ENCODE results near the gene MAN2A2. TPM values are rescaled to one million over a fixed set of nuclear protein-coding genes. Genes with fewer than 3 reads are reported as not detected.

Gene MAN2A2
- total and polyA plus RNA-seq, 9 of the 15 experiments (the other 6 are each of a cell fraction or from before 2014, with no cell fraction given): 7.3 to 151 (median 43.4) TPM

DNA sequence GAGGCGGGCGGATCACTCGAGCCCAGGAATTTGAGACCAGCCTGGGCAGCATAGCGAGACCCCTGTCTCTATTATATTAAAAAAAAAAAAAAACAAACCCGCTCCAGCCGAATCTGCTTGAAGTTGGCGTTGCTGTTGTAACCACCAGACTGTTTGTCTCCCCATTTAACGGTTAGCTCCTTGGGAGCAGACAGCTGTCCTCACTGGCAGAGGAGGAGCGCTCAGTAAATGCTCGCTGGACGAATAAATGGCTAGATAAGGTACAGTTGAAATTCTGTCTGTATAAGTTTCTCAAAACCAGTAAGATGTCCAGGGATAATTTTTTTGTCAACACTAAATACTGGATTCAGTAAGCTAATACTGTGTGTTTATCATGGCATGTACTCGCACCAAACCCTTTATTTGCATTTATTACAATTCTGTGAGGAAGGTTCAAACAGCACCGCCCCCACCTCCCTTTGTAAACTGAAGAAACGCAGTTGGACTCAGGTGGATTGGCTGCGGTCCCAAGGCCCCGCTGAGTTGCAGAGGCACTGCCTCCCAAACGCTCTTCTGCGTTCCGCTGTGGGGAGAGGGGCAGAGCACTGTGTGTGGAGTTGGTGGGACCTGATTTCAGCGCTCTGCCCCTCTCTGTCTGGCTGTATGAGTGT, 52.6 kb downstream of the MAN2A2 start (continued):
- TF ChIP-seq, protein P1, sequence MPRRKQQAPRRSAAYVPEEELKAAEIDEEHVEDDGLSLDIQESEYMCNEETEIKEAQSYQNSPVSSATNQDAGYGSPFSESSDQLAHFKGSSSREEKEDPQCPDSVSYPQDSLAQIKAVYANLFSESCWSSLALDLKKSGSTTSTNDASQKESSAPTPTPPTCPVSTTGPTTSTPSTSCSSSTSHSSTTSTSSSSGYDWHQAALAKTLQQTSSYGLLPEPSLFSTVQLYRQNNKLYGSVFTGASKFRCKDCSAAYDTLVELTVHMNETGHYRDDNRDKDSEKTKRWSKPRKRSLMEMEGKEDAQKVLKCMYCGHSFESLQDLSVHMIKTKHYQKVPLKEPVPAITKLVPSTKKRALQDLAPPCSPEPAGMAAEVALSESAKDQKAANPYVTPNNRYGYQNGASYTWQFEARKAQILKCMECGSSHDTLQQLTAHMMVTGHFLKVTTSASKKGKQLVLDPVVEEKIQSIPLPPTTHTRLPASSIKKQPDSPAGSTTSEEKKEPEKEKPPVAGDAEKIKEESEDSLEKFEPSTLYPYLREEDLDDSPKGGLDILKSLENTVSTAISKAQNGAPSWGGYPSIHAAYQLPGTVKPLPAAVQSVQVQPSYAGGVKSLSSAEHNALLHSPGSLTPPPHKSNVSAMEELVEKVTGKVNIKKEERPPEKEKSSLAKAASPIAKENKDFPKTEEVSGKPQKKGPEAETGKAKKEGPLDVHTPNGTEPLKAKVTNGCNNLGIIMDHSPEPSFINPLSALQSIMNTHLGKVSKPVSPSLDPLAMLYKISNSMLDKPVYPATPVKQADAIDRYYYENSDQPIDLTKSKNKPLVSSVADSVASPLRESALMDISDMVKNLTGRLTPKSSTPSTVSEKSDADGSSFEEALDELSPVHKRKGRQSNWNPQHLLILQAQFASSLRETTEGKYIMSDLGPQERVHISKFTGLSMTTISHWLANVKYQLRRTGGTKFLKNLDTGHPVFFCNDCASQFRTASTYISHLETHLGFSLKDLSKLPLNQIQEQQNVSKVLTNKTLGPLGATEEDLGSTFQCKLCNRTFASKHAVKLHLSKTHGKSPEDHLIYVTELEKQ (CRISPR knock-in tag; IDR thresholded peaks at IDR 0.05): no peak
- TF ChIP-seq GATAD2B (IDR thresholded peaks at IDR 0.05; ENCODE audit: borderline replicate concordance) (no peak), BCOR (IDR thresholded peaks at IDR 0.05) (0 out of 2 replicates have a peak, but pooled peaks have one; percentile 6), SIN3A (IDR thresholded peaks at IDR 0.05; ENCODE audit: borderline replicate concordance in 2 of 2, control insufficient read depth in 1 of 2, low read depth in 2 of 2, low read length in 2 of 2) (0 out of 4 replicates have a peak, but pooled peaks of 1 of the 2 experiments have one; percentile 15), HCFC1 (IDR thresholded peaks at IDR 0.05; ENCODE audit: low read depth, low read length) (no peak), HOXB6 (CRISPR knock-in tag; IDR thresholded peaks at IDR 0.05; ENCODE audit: borderline replicate concordance) (no peak), EZH2 (IDR thresholded peaks at IDR 0.05; ENCODE audit: borderline replicate concordance, low read depth, low read length) (no peak), CREB1 (IDR thresholded peaks at IDR 0.05) (0 out of 2 replicates have a peak, but pooled peaks have one; percentile 24), CREB1 (CRISPR knock-in tag; IDR thresholded peaks at IDR 0.05) (no peak), PPARD (CRISPR knock-in tag; IDR thresholded peaks at IDR 0.05) (no peak), ZEB2 (IDR thresholded peaks at IDR 0.05) (0 out of 2 replicates have a peak, but pooled peaks have one; percentile 17), ETV6 (IDR thresholded peaks at IDR 0.05; ENCODE audit: borderline replicate concordance in 1 of 2, low read depth in 2 of 2, low read length in 1 of 2) (no peak), ETV6 (CRISPR knock-in tag; IDR thresholded peaks at IDR 0.05; ENCODE audit: borderline replicate concordance) (no peak), BRF1 (IDR thresholded peaks at IDR 0.05; ENCODE audit: borderline replicate concordance, extremely low read depth, insufficient read length) (no peak), HDAC6 (IDR thresholded peaks at IDR 0.05; ENCODE audit: low read depth, low read length) (no peak), KAT8 (IDR thresholded peaks at IDR 0.05; ENCODE audit: low read depth) (no peak), SAFB (IDR thresholded peaks at IDR 0.05; ENCODE audit: borderline replicate concordance, low read depth, low read length) (no peak), NFIC (IDR thresholded peaks at IDR 0.05) (peak; percentile 57)
- TF ChIP-seq, protein P2, sequence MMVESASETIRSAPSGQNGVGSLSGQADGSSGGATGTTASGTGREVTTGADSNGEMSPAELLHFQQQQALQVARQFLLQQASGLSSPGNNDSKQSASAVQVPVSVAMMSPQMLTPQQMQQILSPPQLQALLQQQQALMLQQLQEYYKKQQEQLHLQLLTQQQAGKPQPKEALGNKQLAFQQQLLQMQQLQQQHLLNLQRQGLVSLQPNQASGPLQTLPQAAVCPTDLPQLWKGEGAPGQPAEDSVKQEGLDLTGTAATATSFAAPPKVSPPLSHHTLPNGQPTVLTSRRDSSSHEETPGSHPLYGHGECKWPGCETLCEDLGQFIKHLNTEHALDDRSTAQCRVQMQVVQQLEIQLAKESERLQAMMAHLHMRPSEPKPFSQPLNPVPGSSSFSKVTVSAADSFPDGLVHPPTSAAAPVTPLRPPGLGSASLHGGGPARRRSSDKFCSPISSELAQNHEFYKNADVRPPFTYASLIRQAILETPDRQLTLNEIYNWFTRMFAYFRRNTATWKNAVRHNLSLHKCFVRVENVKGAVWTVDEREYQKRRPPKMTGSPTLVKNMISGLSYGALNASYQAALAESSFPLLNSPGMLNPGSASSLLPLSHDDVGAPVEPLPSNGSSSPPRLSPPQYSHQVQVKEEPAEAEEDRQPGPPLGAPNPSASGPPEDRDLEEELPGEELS (CRISPR knock-in tag; IDR thresholded peaks at IDR 0.05; ENCODE audit: borderline replicate concordance): no peak
- TF ChIP-seq, protein P3, sequence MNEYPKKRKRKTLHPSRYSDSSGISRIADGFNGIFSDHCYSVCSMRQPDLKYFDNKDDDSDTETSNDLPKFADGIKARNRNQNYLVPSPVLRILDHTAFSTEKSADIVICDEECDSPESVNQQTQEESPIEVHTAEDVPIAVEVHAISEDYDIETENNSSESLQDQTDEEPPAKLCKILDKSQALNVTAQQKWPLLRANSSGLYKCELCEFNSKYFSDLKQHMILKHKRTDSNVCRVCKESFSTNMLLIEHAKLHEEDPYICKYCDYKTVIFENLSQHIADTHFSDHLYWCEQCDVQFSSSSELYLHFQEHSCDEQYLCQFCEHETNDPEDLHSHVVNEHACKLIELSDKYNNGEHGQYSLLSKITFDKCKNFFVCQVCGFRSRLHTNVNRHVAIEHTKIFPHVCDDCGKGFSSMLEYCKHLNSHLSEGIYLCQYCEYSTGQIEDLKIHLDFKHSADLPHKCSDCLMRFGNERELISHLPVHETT (CRISPR knock-in tag; conservative IDR thresholded peaks at IDR 0.05 in 1 of 2, IDR thresholded peaks at IDR 0.05 in 1 of 2): 0 out of 4 replicates have a peak, but pooled peaks of 1 of the 2 experiments have one; percentile 3
